ENCODE measurements around the gene KHK. TPM values are rescaled to one million over a fixed set of nuclear protein-coding genes. Genes with fewer than 3 reads are reported as not detected.

The KHK gene
- total RNA-seq, 6 experiments from 2014 or later, result 101 to 283 (median 206) TPM

DNA sequence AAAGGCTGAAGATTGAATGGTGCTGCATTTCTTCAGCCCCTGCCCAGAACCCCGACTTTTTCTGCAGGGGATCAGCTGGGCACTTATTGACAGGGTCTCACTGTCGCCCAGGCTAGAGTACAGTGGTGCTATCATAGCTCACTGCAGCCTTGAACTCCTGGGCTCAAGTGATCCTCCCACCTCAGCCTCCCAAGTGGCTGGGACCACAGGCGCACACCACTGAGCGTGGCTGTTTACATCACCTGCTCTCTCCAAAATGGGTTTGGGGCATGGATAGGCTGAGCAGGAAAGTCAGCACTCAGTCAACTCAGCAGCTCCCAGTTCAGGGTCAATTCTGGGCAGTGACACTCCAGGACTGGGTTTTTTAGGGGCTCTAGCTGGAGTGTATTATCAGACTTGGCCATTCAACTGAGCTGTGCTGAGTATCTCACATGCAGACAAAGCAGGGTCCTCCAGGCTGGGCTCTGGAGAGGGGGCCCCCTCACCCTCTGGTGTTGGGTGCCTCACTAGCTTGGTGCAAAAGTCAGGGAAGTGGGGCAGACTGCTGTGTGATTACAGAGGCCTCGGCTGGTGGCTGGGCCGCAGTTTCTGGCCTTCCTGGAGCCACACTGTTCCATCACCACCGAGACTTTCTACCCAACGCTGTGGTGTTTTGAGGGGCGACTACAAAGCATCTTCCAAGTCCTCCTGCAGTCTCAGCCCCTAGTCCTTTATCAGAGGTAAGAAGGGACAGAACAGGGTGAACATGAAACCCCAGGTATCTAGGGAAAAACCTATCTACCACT lies 41.5 kb downstream of the KHK start:
- TF ChIP-seq, protein P1, sequence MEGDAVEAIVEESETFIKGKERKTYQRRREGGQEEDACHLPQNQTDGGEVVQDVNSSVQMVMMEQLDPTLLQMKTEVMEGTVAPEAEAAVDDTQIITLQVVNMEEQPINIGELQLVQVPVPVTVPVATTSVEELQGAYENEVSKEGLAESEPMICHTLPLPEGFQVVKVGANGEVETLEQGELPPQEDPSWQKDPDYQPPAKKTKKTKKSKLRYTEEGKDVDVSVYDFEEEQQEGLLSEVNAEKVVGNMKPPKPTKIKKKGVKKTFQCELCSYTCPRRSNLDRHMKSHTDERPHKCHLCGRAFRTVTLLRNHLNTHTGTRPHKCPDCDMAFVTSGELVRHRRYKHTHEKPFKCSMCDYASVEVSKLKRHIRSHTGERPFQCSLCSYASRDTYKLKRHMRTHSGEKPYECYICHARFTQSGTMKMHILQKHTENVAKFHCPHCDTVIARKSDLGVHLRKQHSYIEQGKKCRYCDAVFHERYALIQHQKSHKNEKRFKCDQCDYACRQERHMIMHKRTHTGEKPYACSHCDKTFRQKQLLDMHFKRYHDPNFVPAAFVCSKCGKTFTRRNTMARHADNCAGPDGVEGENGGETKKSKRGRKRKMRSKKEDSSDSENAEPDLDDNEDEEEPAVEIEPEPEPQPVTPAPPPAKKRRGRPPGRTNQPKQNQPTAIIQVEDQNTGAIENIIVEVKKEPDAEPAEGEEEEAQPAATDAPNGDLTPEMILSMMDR (IDR thresholded peaks at IDR 0.05), result no peak
- no peak for TF ChIP-seq POLR2A (IDR thresholded peaks at IDR 0.05)
- 82% methylated on average over 6 of the region's 9 CpGs for WGBS (ENCODE audit: insufficient coverage, low coverage, low lambda C conversion rate, missing lambda C conversion rate)
- Histone ChIP-seq H3K27ac (no peak overlapping the region), H3K4me3 (no peak overlapping the region), H3K27me3 (no peaks in the 10 kb centered on the region), H3K4me1 (peaks cover 0 to 17% (median 5%) of the 10 kb centered on the region in 4 donors), H3K9me3 (no peaks in the 10 kb centered on the region), H3K36me3 (peaks cover 0 to 29% (median 19%) of the 10 kb centered on the region in 4 donors)
- ATAC-seq (no peak), DNase-seq (no peak)
- intact Hi-C loops (cut with DNase I), result no loop called here

DNA sequence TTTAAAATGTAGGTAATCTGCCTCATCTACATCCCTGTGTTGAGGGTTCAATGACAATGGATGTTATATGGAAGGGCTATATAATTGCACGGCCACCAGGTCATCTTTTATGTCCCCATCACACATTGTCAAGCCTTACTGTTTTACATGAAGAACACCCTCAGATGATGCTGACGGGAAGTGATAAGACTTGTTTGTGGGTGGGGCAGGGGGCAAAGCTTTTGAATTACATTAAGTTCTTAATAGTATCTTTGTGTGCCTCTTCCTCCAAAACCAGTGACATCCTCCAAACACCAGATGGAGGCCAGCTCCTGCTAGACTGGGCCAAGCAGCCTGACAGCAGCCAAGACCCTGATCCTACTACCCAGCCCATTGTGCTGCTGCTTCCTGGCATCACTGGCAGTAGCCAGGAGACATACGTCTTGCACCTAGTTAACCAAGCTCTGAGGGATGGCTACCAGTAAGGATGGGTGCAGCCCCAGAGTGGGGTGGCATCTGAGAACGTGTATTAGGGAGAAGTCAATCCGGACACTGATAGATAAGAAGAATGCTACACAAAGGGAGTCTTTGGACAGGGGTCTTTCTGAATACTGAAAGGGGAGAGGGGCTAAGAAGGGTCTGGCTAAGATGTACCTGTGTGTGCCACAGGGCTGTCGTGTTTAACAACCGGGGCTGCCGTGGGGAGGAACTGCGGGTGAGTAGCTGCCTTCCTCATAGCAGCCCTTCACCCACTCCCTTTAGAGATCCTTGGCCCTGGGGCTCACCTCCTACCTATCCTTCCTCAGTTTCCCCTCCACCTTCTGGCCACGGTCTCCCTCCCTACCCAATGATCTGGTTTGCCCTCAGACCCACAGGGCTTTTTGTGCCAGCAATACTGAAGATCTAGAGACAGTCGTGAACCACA lies 42.3 kb downstream of the KHK start:
- no peak overlapping the region for H3K4me3 ChIP-seq
- TF ChIP-seq, protein P1 (IDR thresholded peaks at IDR 0.05), result no peak
- TF ChIP-seq POLR2A (IDR thresholded peaks at IDR 0.05), result no peak
- no peak overlapping the region for H3K27ac ChIP-seq
- no peaks in the 10 kb centered on the region for H3K9me3 ChIP-seq
- intact Hi-C loops (cut with DNase I), result no loop called here
- WGBS (ENCODE audit: insufficient coverage, low coverage, low lambda C conversion rate, missing lambda C conversion rate), result 76% methylated on average over 7 of the region's 11 CpGs
- ATAC-seq, result no peak
- no peaks in the 10 kb centered on the region for H3K27me3 ChIP-seq
- H3K36me3 ChIP-seq, result peaks cover 0 to 29% (median 19%) of the 10 kb centered on the region in 4 donors
- DNase-seq, result no peak
- H3K4me1 ChIP-seq, result peaks cover 0 to 22% (median 9%) of the 10 kb centered on the region in 4 donors

DNA sequence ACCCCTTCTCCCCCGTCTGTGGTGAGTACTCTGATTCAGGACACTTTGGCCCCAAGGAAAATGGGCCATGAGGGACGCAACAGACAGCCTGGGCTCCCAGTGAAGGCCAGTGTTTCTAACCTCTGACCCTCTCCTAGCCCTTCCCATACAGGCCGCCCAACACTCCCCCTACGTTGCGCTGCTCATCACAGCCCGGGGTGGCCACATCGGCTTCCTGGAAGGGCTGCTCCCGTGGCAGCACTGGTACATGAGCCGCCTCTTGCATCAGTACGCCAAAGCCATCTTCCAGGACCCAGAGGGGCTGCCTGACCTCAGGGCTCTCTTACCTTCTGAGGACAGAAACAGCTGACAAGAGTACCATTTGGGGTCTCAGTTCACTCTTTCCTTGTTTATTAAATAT lies 43.8 kb downstream of the KHK start:
- TF ChIP-seq, protein P1 (IDR thresholded peaks at IDR 0.05), result no peak
- TF ChIP-seq POLR2A (IDR thresholded peaks at IDR 0.05), result no peak
- no peak overlapping the region for H3K4me3 ChIP-seq
- peaks cover 0 to 29% (median 19%) of the 10 kb centered on the region in 4 donors for H3K36me3 ChIP-seq
- peaks cover 0 to 22% (median 9%) of the 10 kb centered on the region in 4 donors for H3K4me1 ChIP-seq
- DNase-seq (no peak), ATAC-seq (no peak)
- H3K27me3 ChIP-seq, result no peaks in the 10 kb centered on the region
- H3K9me3 ChIP-seq, result no peaks in the 10 kb centered on the region
- intact Hi-C loops (cut with DNase I), result loop anchor here in 1 of 2 donors (10.0 kb wide), 1 partner anchor 144 kb away; the partner anchor contains the start of gene DNAJC5G
- 90% methylated on average over 2 of the region's 10 CpGs for WGBS (ENCODE audit: insufficient coverage, low coverage, low lambda C conversion rate, missing lambda C conversion rate)
- no peak overlapping the region for H3K27ac ChIP-seq

DNA sequence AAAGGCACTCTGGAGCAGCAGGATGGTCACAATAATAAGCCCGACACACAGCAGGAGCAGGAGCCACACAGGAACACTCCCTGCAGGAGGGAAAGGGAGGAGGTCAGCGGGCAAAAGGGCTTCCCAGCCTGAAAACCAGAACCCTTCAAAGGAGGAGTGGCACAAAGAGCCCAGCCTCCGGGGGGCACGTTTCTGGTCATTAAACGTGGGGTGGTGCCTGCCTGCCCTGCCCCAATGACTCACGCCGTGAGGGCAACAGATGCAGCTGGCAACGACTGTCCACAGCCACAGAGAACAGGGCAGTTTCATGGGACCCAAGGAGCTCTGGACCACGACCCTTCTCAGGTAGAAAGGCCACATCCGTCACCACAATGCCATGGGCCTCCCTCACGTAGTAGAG lies 44.9 kb downstream of the KHK start:
- TF ChIP-seq, protein P1 (IDR thresholded peaks at IDR 0.05), result no peak
- no peak for TF ChIP-seq POLR2A (IDR thresholded peaks at IDR 0.05)
- WGBS (ENCODE audit: insufficient coverage, low coverage, low lambda C conversion rate, missing lambda C conversion rate), result 80% methylated on average over 1 of the region's 11 CpGs
- ATAC-seq, result no peak

More for the DNA sequence above, 44.9 kb downstream of the KHK start:
- intact Hi-C loops (cut with DNase I), result loop anchor here in 1 of 2 donors (10.0 kb wide), 1 partner anchor 143 kb away; the partner anchor contains the start of gene DNAJC5G
- peaks cover 0 to 14% (median 6%) of the 10 kb centered on the region in 4 donors for H3K4me1 ChIP-seq
- H3K4me3 ChIP-seq, result no peak overlapping the region
- no peaks in the 10 kb centered on the region for H3K9me3 ChIP-seq
- H3K36me3 ChIP-seq, result peaks cover 0 to 29% (median 19%) of the 10 kb centered on the region in 4 donors
- H3K27ac ChIP-seq, result no peak overlapping the region
- no peaks in the 10 kb centered on the region for H3K27me3 ChIP-seq
- no peak for DNase-seq
